ENCODE data around the gene SMIM45.

Gene SMIM45

DNA sequence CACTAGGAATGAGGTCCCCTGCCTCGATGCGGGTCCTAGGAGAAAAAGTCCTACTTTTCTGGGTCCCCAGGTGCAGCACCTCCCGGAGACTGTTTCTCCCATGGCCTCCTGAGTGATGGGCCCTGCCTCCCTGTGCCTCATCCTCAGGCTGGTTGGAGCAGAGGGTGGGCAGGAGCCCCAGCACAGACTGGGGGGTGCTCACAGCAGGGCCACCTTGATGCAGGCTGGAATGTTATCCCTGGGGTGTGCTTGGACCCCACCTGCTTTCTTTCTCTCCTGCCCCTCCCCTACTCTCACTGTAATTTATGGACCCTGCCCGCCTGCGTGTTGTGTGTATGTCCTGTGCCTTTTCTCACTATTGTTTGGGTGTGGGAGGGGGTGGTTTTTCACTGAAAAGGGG, 45.1 kb upstream of the SMIM45 start:
- no peaks in the 10 kb centered on the region for H3K36me3 ChIP-seq (ENCODE audit: low read depth, missing control alignments)
- no peaks in the 10 kb centered on the region for H3K9me3 ChIP-seq
- H3K4me3 ChIP-seq: no peak overlapping the region
- no peak overlapping the region for H3K27ac ChIP-seq
- intact Hi-C loops (cut with DNase I; ENCODE audit: low total_unique reads): no loop called here
- WGBS, 2 donors: 94 to 100% methylated on average over 5 of the region's 5 CpGs
- H3K4me1 ChIP-seq: peaks cover 5% of the 10 kb centered on the region
- TF ChIP-seq, protein P1, sequence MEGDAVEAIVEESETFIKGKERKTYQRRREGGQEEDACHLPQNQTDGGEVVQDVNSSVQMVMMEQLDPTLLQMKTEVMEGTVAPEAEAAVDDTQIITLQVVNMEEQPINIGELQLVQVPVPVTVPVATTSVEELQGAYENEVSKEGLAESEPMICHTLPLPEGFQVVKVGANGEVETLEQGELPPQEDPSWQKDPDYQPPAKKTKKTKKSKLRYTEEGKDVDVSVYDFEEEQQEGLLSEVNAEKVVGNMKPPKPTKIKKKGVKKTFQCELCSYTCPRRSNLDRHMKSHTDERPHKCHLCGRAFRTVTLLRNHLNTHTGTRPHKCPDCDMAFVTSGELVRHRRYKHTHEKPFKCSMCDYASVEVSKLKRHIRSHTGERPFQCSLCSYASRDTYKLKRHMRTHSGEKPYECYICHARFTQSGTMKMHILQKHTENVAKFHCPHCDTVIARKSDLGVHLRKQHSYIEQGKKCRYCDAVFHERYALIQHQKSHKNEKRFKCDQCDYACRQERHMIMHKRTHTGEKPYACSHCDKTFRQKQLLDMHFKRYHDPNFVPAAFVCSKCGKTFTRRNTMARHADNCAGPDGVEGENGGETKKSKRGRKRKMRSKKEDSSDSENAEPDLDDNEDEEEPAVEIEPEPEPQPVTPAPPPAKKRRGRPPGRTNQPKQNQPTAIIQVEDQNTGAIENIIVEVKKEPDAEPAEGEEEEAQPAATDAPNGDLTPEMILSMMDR (IDR thresholded peaks at IDR 0.05): no peak
- no peak for TF ChIP-seq POLR2A (IDR thresholded peaks at IDR 0.05)
- no peak for DNase-seq
- H3K27me3 ChIP-seq: no peaks in the 10 kb centered on the region

DNA sequence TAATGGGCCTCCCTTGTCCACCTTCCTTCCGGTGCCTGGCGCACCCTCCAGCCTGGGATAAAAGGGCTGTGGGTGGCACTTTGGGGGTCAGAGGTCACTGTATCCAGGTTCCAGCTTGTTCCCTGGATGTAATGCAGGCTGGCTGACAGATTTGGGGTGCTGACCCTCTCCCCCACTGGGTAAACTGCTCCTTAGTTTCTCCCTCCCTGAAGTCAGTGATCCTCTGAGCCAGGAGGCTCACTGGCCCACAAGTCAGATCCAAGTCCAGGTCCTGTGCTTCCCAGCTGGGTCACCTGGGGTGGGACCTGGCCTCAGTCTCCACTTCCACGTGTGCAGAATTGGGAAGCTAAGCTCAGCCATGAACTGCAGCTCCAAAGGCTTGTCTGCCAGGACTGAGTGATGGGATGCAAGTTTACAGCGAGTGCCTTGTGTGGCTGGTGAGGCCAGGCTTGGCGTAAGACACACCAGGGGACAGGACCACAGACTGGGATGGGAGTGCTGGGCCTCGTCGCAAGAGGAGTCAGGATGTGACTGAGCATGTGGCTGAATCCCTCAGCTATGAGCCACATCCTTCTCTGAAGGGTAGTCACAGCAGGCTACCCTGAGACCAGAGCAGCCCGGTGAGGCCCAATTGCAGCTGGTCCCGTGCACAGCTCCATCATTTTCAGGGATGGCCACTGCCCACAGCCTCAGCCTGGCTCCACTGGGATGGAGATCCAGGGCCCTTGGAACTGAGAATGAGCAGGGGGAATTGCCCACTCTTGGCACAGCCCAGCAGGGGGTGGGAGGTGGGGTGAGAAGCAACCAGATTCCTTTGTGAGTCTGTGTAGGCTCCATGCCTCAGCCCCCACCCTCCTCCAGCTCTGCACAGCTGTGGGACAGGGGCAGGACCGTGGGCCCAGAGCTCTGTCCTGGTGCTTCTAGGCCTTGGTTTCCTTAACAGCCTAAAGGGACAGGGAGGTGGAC, 44.2 kb upstream of the SMIM45 start:
- DNase-seq: no peak
- intact Hi-C loops (cut with DNase I; ENCODE audit: low total_unique reads): no loop called here
- no peaks in the 10 kb centered on the region for H3K27me3 ChIP-seq
- H3K36me3 ChIP-seq (ENCODE audit: low read depth, missing control alignments): no peaks in the 10 kb centered on the region
- no peak overlapping the region for H3K27ac ChIP-seq
- peaks cover 5% of the 10 kb centered on the region for H3K4me1 ChIP-seq
- no peak overlapping the region for H3K4me3 ChIP-seq
- TF ChIP-seq POLR2A (IDR thresholded peaks at IDR 0.05): no peak
- TF ChIP-seq, protein P1 (IDR thresholded peaks at IDR 0.05): no peak
- no peaks in the 10 kb centered on the region for H3K9me3 ChIP-seq
- WGBS, 2 donors: 77 to 85% methylated on average over 8 to 9 of the region's 10 CpGs

DNA sequence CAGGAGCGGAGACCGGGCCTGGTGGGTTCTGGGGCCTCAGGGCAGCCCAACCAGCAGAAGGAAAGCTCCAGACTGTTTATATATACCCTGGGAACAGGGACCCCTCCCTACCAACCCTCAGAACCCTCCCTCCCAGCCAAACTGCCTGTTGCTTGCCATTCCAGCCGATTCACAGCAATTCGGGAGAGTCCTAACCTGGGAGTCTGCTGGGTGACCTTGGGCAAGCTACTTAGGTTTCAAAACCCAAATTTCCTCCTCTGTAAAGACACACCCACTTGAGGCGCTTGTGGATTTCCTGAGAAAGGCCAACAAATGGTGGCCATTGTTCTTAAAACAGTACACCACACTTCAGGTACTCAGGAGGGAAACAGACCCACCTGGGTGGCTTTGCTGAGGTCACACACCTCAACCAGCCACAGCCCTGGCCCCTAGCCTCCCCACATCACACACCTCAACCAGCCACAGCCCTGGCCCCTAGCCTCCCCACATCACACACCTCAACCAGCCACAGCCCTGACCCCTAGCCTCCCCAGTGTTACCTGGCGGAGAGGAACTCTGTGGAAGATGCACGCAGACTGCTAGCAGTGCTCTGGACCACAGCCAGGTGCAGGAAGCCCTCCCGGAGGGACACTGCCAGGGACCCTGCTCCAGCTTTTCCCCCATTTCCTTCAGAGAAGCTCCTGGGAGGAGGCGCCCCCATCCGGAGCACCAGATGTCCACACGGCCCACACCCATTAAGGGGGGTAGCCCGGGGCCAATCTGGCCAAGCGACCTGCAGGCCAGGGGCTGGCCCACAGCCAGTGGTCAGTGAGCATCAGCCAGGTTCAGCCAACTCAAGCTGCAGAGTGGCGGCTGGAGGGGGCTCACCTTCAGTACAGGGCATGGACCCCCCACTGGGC, 43.3 kb upstream of the SMIM45 start:
- H3K4me3 ChIP-seq: no peak overlapping the region
- H3K4me1 ChIP-seq: peaks cover 5% of the 10 kb centered on the region
- DNase-seq: no peak
- H3K36me3 ChIP-seq (ENCODE audit: low read depth, missing control alignments): no peaks in the 10 kb centered on the region
- 49 to 59% methylated on average over 12 to 14 of the region's 14 CpGs for WGBS, 2 donors
- H3K27me3 ChIP-seq: no peaks in the 10 kb centered on the region
- H3K27ac ChIP-seq: no peak overlapping the region
- TF ChIP-seq, protein P1 (IDR thresholded peaks at IDR 0.05): no peak
- no peak for TF ChIP-seq POLR2A (IDR thresholded peaks at IDR 0.05)
- H3K9me3 ChIP-seq: no peaks in the 10 kb centered on the region
- intact Hi-C loops (cut with DNase I; ENCODE audit: low total_unique reads): no loop called here

DNA sequence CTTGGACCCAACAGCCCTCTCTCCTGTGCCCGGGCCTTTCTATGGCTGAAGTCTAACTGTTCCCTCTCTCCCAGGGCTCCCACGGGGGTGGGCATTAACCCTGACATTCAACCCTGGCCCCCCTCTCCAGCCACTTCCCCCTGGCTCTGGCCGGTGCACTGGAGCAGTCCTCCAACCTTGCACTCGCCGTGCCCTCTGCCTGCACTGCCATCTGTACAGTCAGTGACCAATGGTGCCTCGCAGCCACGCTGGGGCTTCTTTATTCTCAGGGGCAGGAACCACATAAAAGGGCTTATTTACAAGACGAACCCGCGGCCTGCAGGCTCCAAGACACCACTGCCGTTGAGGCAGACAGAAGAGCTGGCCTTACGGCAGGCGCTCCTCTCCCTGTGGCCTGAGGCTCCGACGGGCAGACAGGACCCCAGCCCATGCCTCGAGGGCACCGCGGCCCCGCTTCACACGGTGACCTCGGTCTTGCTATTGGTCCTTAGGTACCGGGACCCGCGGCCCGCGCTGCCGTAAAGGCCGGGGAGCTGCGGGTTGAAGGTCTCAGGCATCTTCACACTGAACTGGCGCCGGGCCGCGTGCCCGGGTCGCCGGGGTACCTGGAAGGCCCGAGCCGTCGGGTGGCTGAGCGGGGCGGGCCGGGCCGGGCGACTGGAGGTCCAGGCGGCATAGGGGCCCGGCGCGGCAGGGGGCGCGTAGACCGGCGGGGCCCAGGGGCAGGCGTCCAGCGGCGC, 42.5 kb upstream of the SMIM45 start:
- Histone ChIP-seq H3K4me3 (peak overlapping the region; percentile 48 to 51), H3K9me3 (no peaks in the 10 kb centered on the region), H3K27me3 (no peaks in the 10 kb centered on the region), H3K27ac (no peak overlapping the region), H3K4me1 (peaks cover 5% of the 10 kb centered on the region), H3K36me3 (ENCODE audit: low read depth, missing control alignments) (no peaks in the 10 kb centered on the region)
- TF ChIP-seq, protein P1 (IDR thresholded peaks at IDR 0.05): no peak
- no peak for TF ChIP-seq POLR2A (IDR thresholded peaks at IDR 0.05)
- no peak for DNase-seq
- WGBS, 2 donors: 37 to 46% methylated on average over 12 to 47 of the region's 55 CpGs
- intact Hi-C loops (cut with DNase I; ENCODE audit: low total_unique reads): no loop called here
